22Rv1 (cell line): Measurements from ENCODE around the gene PMEL.

Experiments
- ZFX ChIP-seq: fragments of 450-650 bp; IDR thresholded peaks from 2 replicates; pipeline ENCODE4 v1.6.1; 2017; ENCODE audit warnings: antibody characterized with exemption, borderline replicate concordance
- TF ChIP-seq, protein P1 (sequence below): fragments of 450-650 bp; IDR thresholded peaks from 2 replicates; pipeline ENCODE4 v1.5.1; 2017; ENCODE audit warnings: mild to moderate bottlenecking

DNA sequence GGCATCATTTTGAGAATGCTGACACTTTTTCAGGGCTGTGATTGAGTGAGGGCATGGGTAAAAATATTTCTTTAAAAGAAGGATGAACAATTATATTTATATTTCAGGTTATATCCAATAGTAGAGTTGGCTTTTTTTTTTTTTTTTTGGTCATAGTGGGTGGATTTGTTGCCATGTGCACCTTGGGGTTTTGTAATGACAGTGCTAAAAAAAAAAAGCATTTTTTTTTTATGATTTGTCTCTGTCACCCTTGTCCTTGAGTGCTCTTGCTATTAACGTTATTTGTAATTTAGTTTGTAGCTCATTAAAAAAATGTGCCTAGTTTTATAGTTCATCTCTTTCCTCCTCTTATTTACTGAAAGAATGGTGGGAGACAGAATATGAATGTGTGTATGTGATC, 6.6 kb upstream of the PMEL start:
- TF ChIP-seq, protein P1, sequence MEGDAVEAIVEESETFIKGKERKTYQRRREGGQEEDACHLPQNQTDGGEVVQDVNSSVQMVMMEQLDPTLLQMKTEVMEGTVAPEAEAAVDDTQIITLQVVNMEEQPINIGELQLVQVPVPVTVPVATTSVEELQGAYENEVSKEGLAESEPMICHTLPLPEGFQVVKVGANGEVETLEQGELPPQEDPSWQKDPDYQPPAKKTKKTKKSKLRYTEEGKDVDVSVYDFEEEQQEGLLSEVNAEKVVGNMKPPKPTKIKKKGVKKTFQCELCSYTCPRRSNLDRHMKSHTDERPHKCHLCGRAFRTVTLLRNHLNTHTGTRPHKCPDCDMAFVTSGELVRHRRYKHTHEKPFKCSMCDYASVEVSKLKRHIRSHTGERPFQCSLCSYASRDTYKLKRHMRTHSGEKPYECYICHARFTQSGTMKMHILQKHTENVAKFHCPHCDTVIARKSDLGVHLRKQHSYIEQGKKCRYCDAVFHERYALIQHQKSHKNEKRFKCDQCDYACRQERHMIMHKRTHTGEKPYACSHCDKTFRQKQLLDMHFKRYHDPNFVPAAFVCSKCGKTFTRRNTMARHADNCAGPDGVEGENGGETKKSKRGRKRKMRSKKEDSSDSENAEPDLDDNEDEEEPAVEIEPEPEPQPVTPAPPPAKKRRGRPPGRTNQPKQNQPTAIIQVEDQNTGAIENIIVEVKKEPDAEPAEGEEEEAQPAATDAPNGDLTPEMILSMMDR: no peak
- TF ChIP-seq ZFX: no peak
